ENCODE results near the gene ZW10. TPM values are rescaled to one million over a fixed set of nuclear protein-coding genes. Genes with fewer than 3 reads are reported as not detected.

The ZW10 gene
- total and polyA plus RNA-seq, 2 of the 13 experiments (the other 11 are each of a cell fraction or from before 2014, with no cell fraction given), result 5.8 to 31.3 TPM

- no peak for TF ChIP-seq PCBP1 (IDR thresholded peaks at IDR 0.05; ENCODE audit: borderline replicate concordance, low read depth, low read length)
- TF ChIP-seq ATM (IDR thresholded peaks at IDR 0.05; ENCODE audit: borderline replicate concordance), result no peak
- peak; percentile 67; the same call in 1 of the 2 replicates for TF ChIP-seq POGK (CRISPR knock-in tag; conservative IDR thresholded peaks at IDR 0.05)
- peak; percentile 66; the same call in 1 of the 2 replicates for TF ChIP-seq SMAD9 (CRISPR knock-in tag; IDR thresholded peaks at IDR 0.05)
- TF ChIP-seq SSRP1 (CRISPR knock-in tag; IDR thresholded peaks at IDR 0.05), result no peak
- peak; percentile 79 for TF ChIP-seq DR1 (CRISPR knock-in tag; IDR thresholded peaks at IDR 0.05)
- TF ChIP-seq ARNTL (CRISPR knock-in tag; IDR thresholded peaks at IDR 0.05), result no peak
- no peak for TF ChIP-seq ZNF530 (CRISPR knock-in tag; IDR thresholded peaks at IDR 0.05; ENCODE audit: low read depth)
- no peak for TF ChIP-seq ZFP36L1 (CRISPR knock-in tag; IDR thresholded peaks at IDR 0.05)
- TF ChIP-seq ZNF430 (CRISPR knock-in tag; IDR thresholded peaks at IDR 0.05), result no peak
- TF ChIP-seq ZNF33B (CRISPR knock-in tag; IDR thresholded peaks at IDR 0.05), result no peak
- TF ChIP-seq NFKBIZ (CRISPR knock-in tag; IDR thresholded peaks at IDR 0.05), result no peak
- TF ChIP-seq PHF8 (CRISPR knock-in tag; IDR thresholded peaks at IDR 0.05), result peak; percentile 86
- TF ChIP-seq ZNF256 (CRISPR knock-in tag; conservative IDR thresholded peaks at IDR 0.05), result no peak
- no peak for TF ChIP-seq ZNF235 (CRISPR knock-in tag; IDR thresholded peaks at IDR 0.05; ENCODE audit: borderline replicate concordance)
- peak; percentile 94 for TF ChIP-seq SPEN (CRISPR knock-in tag; IDR thresholded peaks at IDR 0.05; ENCODE audit: low read depth)
- TF ChIP-seq NFIB (CRISPR knock-in tag; IDR thresholded peaks at IDR 0.05; ENCODE audit: borderline replicate concordance), result no peak
- no peak for TF ChIP-seq ZMAT3 (CRISPR knock-in tag; conservative IDR thresholded peaks at IDR 0.05)
- 0 out of 2 replicates have a peak, but pooled peaks have one; percentile 48 for TF ChIP-seq ZNF280B (CRISPR knock-in tag; IDR thresholded peaks at IDR 0.05; ENCODE audit: borderline replicate concordance)
- TF ChIP-seq ZUFSP (CRISPR knock-in tag; IDR thresholded peaks at IDR 0.05; ENCODE audit: borderline replicate concordance), result no peak
- no peak for TF ChIP-seq ZBTB39 (CRISPR knock-in tag; IDR thresholded peaks at IDR 0.05)
- peak; percentile 78 for TF ChIP-seq TARDBP (CRISPR knock-in tag; IDR thresholded peaks at IDR 0.05)
- no peak for TF ChIP-seq ZNF251 (CRISPR knock-in tag; IDR thresholded peaks at IDR 0.05)
- TF ChIP-seq ZC3H13 (CRISPR knock-in tag; IDR thresholded peaks at IDR 0.05), result no peak
Observed at GRCh38 chr11:113773416-113774173, at the start of gene ZW10 (continued).

Measured in HepG2 (cell line).